ENCODE results near the gene ROS1.

DNA sequence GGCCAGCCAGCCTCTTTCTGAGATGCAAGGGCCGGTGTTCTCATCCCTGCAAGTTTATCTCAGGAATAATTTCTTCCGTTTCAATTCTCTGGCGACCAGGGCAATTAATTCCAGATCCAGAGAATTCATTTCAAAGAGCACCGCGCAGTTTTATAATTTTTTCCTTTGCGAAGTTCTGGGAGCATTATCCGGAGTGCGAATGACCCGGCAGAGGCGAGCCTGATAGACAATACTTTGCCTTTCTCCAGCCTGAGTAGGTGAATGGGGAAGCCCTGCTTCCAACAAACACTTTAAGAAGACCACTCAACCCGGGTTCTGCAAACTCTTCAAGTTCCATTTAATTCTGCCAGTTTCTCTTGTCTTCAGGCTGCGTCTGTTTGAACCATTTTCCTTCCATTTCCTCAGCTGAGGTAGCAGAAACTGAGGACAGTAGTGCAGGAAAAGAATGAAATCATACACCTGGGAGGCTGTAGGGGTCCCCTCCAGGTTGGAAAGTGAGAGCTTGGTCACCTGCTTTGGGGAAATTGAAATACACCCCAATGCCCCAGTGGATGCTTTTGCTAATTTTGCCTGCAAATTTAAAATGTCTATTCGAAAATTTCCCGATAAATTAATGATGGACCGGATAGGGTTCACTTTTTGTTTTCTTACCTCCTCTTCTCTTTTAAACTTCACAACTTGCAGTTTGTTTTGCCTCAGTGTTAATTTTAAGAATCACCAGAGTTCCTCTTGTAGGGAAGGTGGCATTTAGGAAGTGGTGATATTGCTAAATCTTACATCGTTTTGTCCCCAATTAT is 159.3 kb downstream of the ROS1 start:
- TF ChIP-seq, protein P1, sequence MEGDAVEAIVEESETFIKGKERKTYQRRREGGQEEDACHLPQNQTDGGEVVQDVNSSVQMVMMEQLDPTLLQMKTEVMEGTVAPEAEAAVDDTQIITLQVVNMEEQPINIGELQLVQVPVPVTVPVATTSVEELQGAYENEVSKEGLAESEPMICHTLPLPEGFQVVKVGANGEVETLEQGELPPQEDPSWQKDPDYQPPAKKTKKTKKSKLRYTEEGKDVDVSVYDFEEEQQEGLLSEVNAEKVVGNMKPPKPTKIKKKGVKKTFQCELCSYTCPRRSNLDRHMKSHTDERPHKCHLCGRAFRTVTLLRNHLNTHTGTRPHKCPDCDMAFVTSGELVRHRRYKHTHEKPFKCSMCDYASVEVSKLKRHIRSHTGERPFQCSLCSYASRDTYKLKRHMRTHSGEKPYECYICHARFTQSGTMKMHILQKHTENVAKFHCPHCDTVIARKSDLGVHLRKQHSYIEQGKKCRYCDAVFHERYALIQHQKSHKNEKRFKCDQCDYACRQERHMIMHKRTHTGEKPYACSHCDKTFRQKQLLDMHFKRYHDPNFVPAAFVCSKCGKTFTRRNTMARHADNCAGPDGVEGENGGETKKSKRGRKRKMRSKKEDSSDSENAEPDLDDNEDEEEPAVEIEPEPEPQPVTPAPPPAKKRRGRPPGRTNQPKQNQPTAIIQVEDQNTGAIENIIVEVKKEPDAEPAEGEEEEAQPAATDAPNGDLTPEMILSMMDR (IDR thresholded peaks at IDR 0.05), result no peak
- no peak for TF ChIP-seq POLR2A (IDR thresholded peaks at IDR 0.05)
- TF ChIP-seq POLR2AphosphoS5 (IDR thresholded peaks at IDR 0.05; ENCODE audit: insufficient read depth in 1 of 2, low read depth in 1 of 2), result no peak

Data from vagina (tissue), 2 donors.